Tibial nerve (tissue), 4 donors: ENCODE results near the gene ARHGEF28. TPM values are rescaled to one million over a fixed set of nuclear protein-coding genes. Genes with fewer than 3 reads are reported as not detected.

Experiments used
- DNase-seq, 2 donors: peaks; one replicate each; pipeline ENCODE4 v3.0.0-alpha.2; 2019; ENCODE audit warnings: low spot score in 2 of 2
- H3K27ac ChIP-seq, 4 donors: fragments of 200-600 bp; sonication (generic) in 3 of 4; one replicate each; pipeline ENCODE4 v1.5.1; 2017 to 2019; ENCODE audit warnings: mild to moderate bottlenecking in 1 of 4
- H3K27me3 ChIP-seq, 2 donors: fragments of 200-600 bp; sonication (generic) in 1 of 2; one replicate each; pipeline versions ENCODE4 v1.5.1 to v1.6.0; 2017 to 2019
- H3K36me3 ChIP-seq, 3 donors: fragments of 200-600 bp; sonication (generic); one replicate each; pipeline ENCODE4 v1.5.1; 2018 to 2019
- H3K4me1 ChIP-seq, 4 donors: fragments of 200-600 bp; sonication (generic) in 3 of 4; one replicate each; pipeline ENCODE4 v1.5.1; 2017 to 2019
- H3K4me3 ChIP-seq, 4 donors: fragments of 200-600 bp; sonication (generic) in 3 of 4; one replicate each; pipeline ENCODE4 v1.5.1; 2017 to 2019; ENCODE audit warnings: mild to moderate bottlenecking in 1 of 4, moderate library complexity in 1 of 4
- H3K9me3 ChIP-seq, 4 donors: fragments of 200-600 bp; sonication (generic) in 3 of 4; one replicate each; pipeline ENCODE4 v1.5.1; 2017 to 2019
- CTCF ChIP-seq, 5 experiments: fragments of 200-600 bp in 3 of 5; fragments of 450-650 bp in 2 of 5; sonication (generic) in 3 of 5; IDR thresholded peaks; one replicate each; pipeline ENCODE4 v1.5.1; 2016 to 2019; ENCODE audit warnings: antibody characterized with exemption in 5 of 5, mild to moderate bottlenecking in 3 of 5, moderate library complexity in 2 of 5
- EP300 ChIP-seq, 2 donors: sonication (generic); formaldehyde crosslinking; IDR thresholded peaks; one replicate each; pipeline ENCODE4 v1.6.1; 2017; ENCODE audit warnings: antibody characterized with exemption in 2 of 2, mild to moderate bottlenecking in 1 of 2
- POLR2A ChIP-seq, 2 donors: fragments of 450-650 bp; IDR thresholded peaks; one replicate each; pipeline ENCODE4 v1.6.1; 2017; ENCODE audit warnings: antibody characterized with exemption in 2 of 2, mild to moderate bottlenecking in 2 of 2, moderate library complexity in 2 of 2
- WGBS, 2 donors: methylation state at CpG; one replicate each; pipeline ENCODE4 v1.1.5; 2018; 5-methylcytosine and 5-hydroxymethylcytosine counted together
- total RNA-seq, 4 donors: library from RNA; depleted of rRNA; stranded (reverse); fragments of >200 nt; gene quantifications; one replicate each; pipeline ENCODE4 v1.1.0, GENCODE V29; 2016

ARHGEF28 gene
- total RNA-seq, 4 donors from 2014 or later = 66.0 to 83.9 (median 72.5) TPM

- Histone ChIP-seq H3K27ac (no peak overlapping the region), H3K4me3 (no peak overlapping the region), H3K27me3 (no peaks in the 10 kb centered on the region), H3K9me3 (no peaks in the 10 kb centered on the region), H3K36me3 (no peaks in the 10 kb centered on the region), H3K4me1 (peaks cover 0 to 5% (median 0%) of the 10 kb centered on the region in 4 donors)
- no peak for TF ChIP-seq CTCF (IDR thresholded peaks at IDR 0.05)
- TF ChIP-seq POLR2A (IDR thresholded peaks at IDR 0.05) = no peak
- TF ChIP-seq EP300 (IDR thresholded peaks at IDR 0.05) = no peak
- WGBS, 2 donors = 91 to 93% methylated on average over 2 of the region's 2 CpGs
- DNase-seq = no peak
Measured at GRCh38 chr5:73968246-73968645, 342.2 kb downstream of the ARHGEF28 start.

GRCh38 chr5:73968729-73969128, 342.7 kb downstream of the ARHGEF28 start:
- Histone ChIP-seq H3K4me3 (no peak overlapping the region), H3K4me1 (peaks cover 0 to 5% (median 0%) of the 10 kb centered on the region in 4 donors), H3K27ac (no peak overlapping the region), H3K27me3 (no peaks in the 10 kb centered on the region), H3K9me3 (no peaks in the 10 kb centered on the region), H3K36me3 (no peaks in the 10 kb centered on the region)
- WGBS, 2 donors = 52 to 58% methylated on average over 8 of the region's 8 CpGs
- no peak for TF ChIP-seq CTCF (IDR thresholded peaks at IDR 0.05)
- TF ChIP-seq POLR2A (IDR thresholded peaks at IDR 0.05) = no peak
- no peak for TF ChIP-seq EP300 (IDR thresholded peaks at IDR 0.05)
- DNase-seq = no peak

- Histone ChIP-seq H3K27me3 (no peaks in the 10 kb centered on the region), H3K4me3 (no peak overlapping the region), H3K9me3 (no peaks in the 10 kb centered on the region), H3K36me3 (no peaks in the 10 kb centered on the region), H3K27ac (no peak overlapping the region), H3K4me1 (peaks cover 0 to 5% (median 0%) of the 10 kb centered on the region in 4 donors)
- no peak for DNase-seq
- TF ChIP-seq CTCF (IDR thresholded peaks at IDR 0.05) = no peak
- no peak for TF ChIP-seq EP300 (IDR thresholded peaks at IDR 0.05)
- no peak for TF ChIP-seq POLR2A (IDR thresholded peaks at IDR 0.05)
- WGBS, 2 donors = 29 to 35% methylated on average over 5 of the region's 5 CpGs
Measured at GRCh38 chr5:73969195-73970036, 343.4 kb downstream of the ARHGEF28 start.

GRCh38 chr5:73971326-73971725, 345.3 kb downstream of the ARHGEF28 start:
- DNase-seq = no peak
- Histone ChIP-seq H3K4me3 (no peak overlapping the region), H3K9me3 (no peaks in the 10 kb centered on the region), H3K4me1 (peaks cover 0 to 5% (median 0%) of the 10 kb centered on the region in 4 donors), H3K27ac (no peak overlapping the region), H3K27me3 (no peaks in the 10 kb centered on the region), H3K36me3 (no peaks in the 10 kb centered on the region)
- TF ChIP-seq POLR2A (IDR thresholded peaks at IDR 0.05) (no peak), CTCF (IDR thresholded peaks at IDR 0.05) (no peak), EP300 (IDR thresholded peaks at IDR 0.05) (no peak)
- WGBS, 2 donors = 83% methylated on average over 4 of the region's 4 CpGs

GRCh38 chr5:73973135-73973534, 347.1 kb downstream of the ARHGEF28 start:
- Histone ChIP-seq H3K36me3 (no peaks in the 10 kb centered on the region), H3K27ac (no peak overlapping the region), H3K4me1 (peaks cover 0 to 5% (median 0%) of the 10 kb centered on the region in 4 donors), H3K9me3 (no peaks in the 10 kb centered on the region), H3K27me3 (no peaks in the 10 kb centered on the region), H3K4me3 (no peak overlapping the region)
- DNase-seq = no peak
- TF ChIP-seq EP300 (IDR thresholded peaks at IDR 0.05) (no peak), CTCF (IDR thresholded peaks at IDR 0.05) (no peak), POLR2A (IDR thresholded peaks at IDR 0.05) (no peak)
- WGBS, 2 donors = 91 to 92% methylated on average over 3 of the region's 3 CpGs
